Measurements from ENCODE around the gene UBQLN3. TPM values are rescaled to one million over a fixed set of nuclear protein-coding genes. Genes with fewer than 3 reads are reported as not detected.

UBQLN3 gene
- total RNA-seq, 2 experiments from 2014 or later, result not detected

- no peaks in the 10 kb centered on the region for H4K20me1 ChIP-seq (ENCODE audit: insufficient read depth, low read length)
- H3K4me3 ChIP-seq (ENCODE audit: low read depth, low read length, poor library complexity, severe bottlenecking), result no peak overlapping the region
- TF ChIP-seq EZH2phosphoT487 (IDR thresholded peaks at IDR 0.05; ENCODE audit: borderline replicate concordance, low read depth, low read length) (no peak), CTCF (conservative IDR thresholded peaks at IDR 0.05; ENCODE audit: low read length) (no peak)
- no peak overlapping the region for H2AFZ ChIP-seq (ENCODE audit: low read length)
- H3K4me2 ChIP-seq (ENCODE audit: low read length), result no peak overlapping the region
- CTCF ChIA-PET (ENCODE audit: unreplicated experiment), result no interaction called here
- no peak for DNase-seq (ENCODE audit: low spot score)
- BruUV-seq (replicated peaks), result no TSS peak
- POLR2A ChIA-PET, result no interaction called here
- no peaks in the 10 kb centered on the region for H3K79me2 ChIP-seq (ENCODE audit: insufficient read depth, low read depth, low read length)
- H3K4me1 ChIP-seq (ENCODE audit: insufficient read depth, low read length, poor library complexity, severe bottlenecking), result no peaks in the 10 kb centered on the region
- intact Hi-C loops (cut with micrococcal nuclease; ENCODE audit: unreplicated experiment), result no loop called here
- H3K36me3 ChIP-seq (ENCODE audit: insufficient read depth, low read length), result no peaks in the 10 kb centered on the region
- no peaks in the 10 kb centered on the region for H3K9me3 ChIP-seq (ENCODE audit: low read length)
- no peak overlapping the region for H3K27ac ChIP-seq (ENCODE audit: low read depth, low read length, poor library complexity, severe bottlenecking)
- no peaks in the 10 kb centered on the region for H3K9me2 ChIP-seq (ENCODE audit: insufficient read depth, low read length)
These were observed 20.0 kb downstream of the UBQLN3 start for GRCh38 chr11:5489576-5490357.

GRCh38 chr11:5488798-5489399 is 20.9 kb downstream of the UBQLN3 start:
- no peaks in the 10 kb centered on the region for H4K20me1 ChIP-seq (ENCODE audit: insufficient read depth, low read length)
- H3K9me3 ChIP-seq (ENCODE audit: low read length), result no peaks in the 10 kb centered on the region
- H3K27ac ChIP-seq (ENCODE audit: low read depth, low read length, poor library complexity, severe bottlenecking), result no peak overlapping the region
- intact Hi-C loops (cut with micrococcal nuclease; ENCODE audit: unreplicated experiment), result no loop called here
- no peak for DNase-seq (ENCODE audit: low spot score)
- no peak overlapping the region for H3K4me3 ChIP-seq (ENCODE audit: low read depth, low read length, poor library complexity, severe bottlenecking)
- TF ChIP-seq EZH2phosphoT487 (IDR thresholded peaks at IDR 0.05; ENCODE audit: borderline replicate concordance, low read depth, low read length) (no peak), CTCF (conservative IDR thresholded peaks at IDR 0.05; ENCODE audit: low read length) (no peak)
- no peak overlapping the region for H3K4me2 ChIP-seq (ENCODE audit: low read length)
- CTCF ChIA-PET (ENCODE audit: unreplicated experiment), result no interaction called here
- POLR2A ChIA-PET, result no interaction called here
- no peaks in the 10 kb centered on the region for H3K36me3 ChIP-seq (ENCODE audit: insufficient read depth, low read length)
- no peaks in the 10 kb centered on the region for H3K4me1 ChIP-seq (ENCODE audit: insufficient read depth, low read length, poor library complexity, severe bottlenecking)
- H3K79me2 ChIP-seq (ENCODE audit: insufficient read depth, low read depth, low read length), result no peaks in the 10 kb centered on the region
- H2AFZ ChIP-seq (ENCODE audit: low read length), result no peak overlapping the region
- H3K9me2 ChIP-seq (ENCODE audit: insufficient read depth, low read length), result no peaks in the 10 kb centered on the region
- no TSS peak for BruUV-seq (replicated peaks)

GRCh38 chr11:5488385-5488784 is 21.4 kb downstream of the UBQLN3 start, which contains the start of gene OR52D1:
Gene OR52D1 (plus strand): TSS chr11:5488685. CDS start chr11:5488707, 22 bp downstream.
- BruUV-seq (replicated peaks), result no TSS peak
- TF ChIP-seq EZH2phosphoT487 (IDR thresholded peaks at IDR 0.05; ENCODE audit: borderline replicate concordance, low read depth, low read length), result no peak
- no peak for TF ChIP-seq CTCF (conservative IDR thresholded peaks at IDR 0.05; ENCODE audit: low read length)
- Histone ChIP-seq H3K4me3 (ENCODE audit: low read depth, low read length, poor library complexity, severe bottlenecking) (no peak within 1 kb of the TSS), H3K27ac (ENCODE audit: low read depth, low read length, poor library complexity, severe bottlenecking) (no peak within 1 kb of the TSS), H3K9me3 (ENCODE audit: low read length) (no peaks in the 10 kb centered on the region), H3K4me2 (ENCODE audit: low read length) (no peak within 1 kb of the TSS), H3K36me3 (ENCODE audit: insufficient read depth, low read length) (no peaks in the 10 kb centered on the region), H4K20me1 (ENCODE audit: insufficient read depth, low read length) (no peaks in the 10 kb centered on the region), H3K4me1 (ENCODE audit: insufficient read depth, low read length, poor library complexity, severe bottlenecking) (no peaks in the 10 kb centered on the region), H2AFZ (ENCODE audit: low read length) (no peak within 1 kb of the TSS), H3K9me2 (ENCODE audit: insufficient read depth, low read length) (no peaks in the 10 kb centered on the region), H3K79me2 (ENCODE audit: insufficient read depth, low read depth, low read length) (no peaks in the 10 kb centered on the region)
- ChIA-PET POLR2A (interaction anchor here (0.6 kb wide), 1 partner anchor 70 kb away, joined by 3 read pairs; no protein-coding TSS in a partner anchor), CTCF (ENCODE audit: unreplicated experiment) (no interaction called here)
- DNase-seq (ENCODE audit: low spot score), result no peak
- intact Hi-C loops (cut with micrococcal nuclease; ENCODE audit: unreplicated experiment), result no loop called here
